Measurements from ENCODE around the gene GNS. TPM values are rescaled to one million over a fixed set of nuclear protein-coding genes. Genes with fewer than 3 reads are reported as not detected.

GNS gene
- total RNA-seq, 1 experiment from 2014 or later, result 26.0 TPM

GRCh38 chr12:64735442-64735841 lies 23.8 kb downstream of the GNS start:
- H2BK12ac ChIP-seq (ENCODE audit: insufficient read length, low read depth, low read length), result no peak overlapping the region
- no peak overlapping the region for H2BK120ac ChIP-seq (ENCODE audit: low read depth, low read length, poor library complexity, severe bottlenecking)
- no peak overlapping the region for H3K4ac ChIP-seq (ENCODE audit: low read depth, low read length)
- no peak overlapping the region for H2BK20ac ChIP-seq (ENCODE audit: low read depth, low read length, poor library complexity, severe bottlenecking)
- H3K27ac ChIP-seq (ENCODE audit: insufficient read length, low read depth, low read length), result no peak overlapping the region
- H2AFZ ChIP-seq (ENCODE audit: low read length), result no peak overlapping the region
- no peak overlapping the region for H4K91ac ChIP-seq (ENCODE audit: insufficient read length, low read depth, low read length)
- no peak for TF ChIP-seq CTCF (conservative IDR thresholded peaks at IDR 0.05)
- no peaks in the 10 kb centered on the region for H4K20me1 ChIP-seq (ENCODE audit: control insufficient read depth, insufficient read depth, insufficient read length)
- no peak overlapping the region for H4K8ac ChIP-seq (replicated peaks; ENCODE audit: insufficient read length, low read depth, low read length)
- no peaks in the 10 kb centered on the region for H3K4me1 Mint-ChIP-seq
- no peak overlapping the region for H2BK5ac ChIP-seq (ENCODE audit: insufficient read length, low read length)
- DNase-seq, result no peak
- no peaks in the 10 kb centered on the region for H3K27me3 Mint-ChIP-seq (ENCODE audit: low read depth)
- H3K36me3 Mint-ChIP-seq (ENCODE audit: insufficient read depth in 1 of 3, low read depth in 3 of 3), result peaks cover 11 to 62% (median 55%) of the 10 kb centered on the region in 3 experiments; a peak in 5 of 7 replicates
- no peaks in the 10 kb centered on the region for H3K79me2 ChIP-seq (ENCODE audit: insufficient read depth, low read length)
- no peak overlapping the region for H3K18ac ChIP-seq (ENCODE audit: insufficient read length, low read depth, low read length)
- H3K23me2 ChIP-seq (ENCODE audit: insufficient read length, low read depth, low read length, poor library complexity, severe bottlenecking), result no peaks in the 10 kb centered on the region
- no peaks in the 10 kb centered on the region for H3K9me3 Mint-ChIP-seq
- no peaks in the 10 kb centered on the region for H3K27me3 ChIP-seq (ENCODE audit: insufficient read depth, low read length)
- no peaks in the 10 kb centered on the region for H3K4me1 ChIP-seq (ENCODE audit: insufficient read depth, low read length)
- H3K14ac ChIP-seq (ENCODE audit: insufficient read depth, low read length), result no peak overlapping the region
- no peak overlapping the region for H3T11ph ChIP-seq (ENCODE audit: low read length)
- H3K4me2 ChIP-seq (ENCODE audit: insufficient read depth, insufficient read length, low read length), result no peak overlapping the region
- no peak overlapping the region for H3K4me3 Mint-ChIP-seq
- no peak overlapping the region for H2BK15ac ChIP-seq (ENCODE audit: low read depth, low read length)
- H3K27ac Mint-ChIP-seq, result no peak overlapping the region
- H3K56ac ChIP-seq (ENCODE audit: insufficient read length, low read depth, low read length), result no peak overlapping the region
- H4K5ac ChIP-seq (ENCODE audit: insufficient read length, low read depth, low read length), result no peak overlapping the region
- H3K23ac ChIP-seq (ENCODE audit: insufficient read length, low read depth, low read length), result no peak overlapping the region
- no peaks in the 10 kb centered on the region for H3K79me1 ChIP-seq (ENCODE audit: insufficient read depth, low read depth, low read length, poor library complexity, severe bottlenecking)
- no peak overlapping the region for H2AK5ac ChIP-seq (ENCODE audit: insufficient read length, low read length)
- H3K9ac ChIP-seq (ENCODE audit: extremely low read depth, insufficient read length, low read length), result no peak overlapping the region
- H3K9me3 ChIP-seq (ENCODE audit: control insufficient read depth, low read depth, low read length), result no peaks in the 10 kb centered on the region
